Ishikawa (cell line): ENCODE results near the gene CNTN2.

ENCODE experiments used
- CEBPB ChIP-seq: IDR thresholded peaks from 2 replicates; pipeline ENCODE4 v1.6.1; 2012
- CREB1 ChIP-seq: IDR thresholded peaks from 2 replicates; pipeline ENCODE4 v1.6.1; 2012; ENCODE audit warnings: low read depth
- EGR1 ChIP-seq: IDR thresholded peaks from 2 replicates; pipeline ENCODE4 v1.6.1; 2012
- EP300 ChIP-seq: IDR thresholded peaks from 2 replicates; pipeline ENCODE4 v1.6.1; 2012; ENCODE audit warnings: borderline replicate concordance
- FOXM1 ChIP-seq: IDR thresholded peaks from 2 replicates; pipeline ENCODE4 v1.6.1; 2012; ENCODE audit warnings: low read depth, borderline replicate concordance
- MAX ChIP-seq: IDR thresholded peaks from 2 replicates; pipeline ENCODE4 v1.6.1; 2012
- NFIC ChIP-seq: IDR thresholded peaks from 2 replicates; pipeline ENCODE4 v1.6.1; 2012
- RAD21 ChIP-seq: IDR thresholded peaks from 2 replicates; pipeline ENCODE4 v1.6.1; 2012; ENCODE audit warnings: low read depth
- REST ChIP-seq: IDR thresholded peaks from 2 replicates; pipeline ENCODE4 v1.6.1; 2012; ENCODE audit warnings: low read depth, mild to moderate bottlenecking
- TAF1 ChIP-seq: IDR thresholded peaks from 2 replicates; pipeline ENCODE4 v1.6.1; 2012; ENCODE audit warnings: low read depth, mild to moderate bottlenecking
- TCF12 ChIP-seq: IDR thresholded peaks from 2 replicates; pipeline ENCODE4 v1.6.1; 2012; ENCODE audit warnings: low read depth
- TEAD4 ChIP-seq: IDR thresholded peaks from 2 replicates; pipeline ENCODE4 v1.6.1; 2012
- USF1 ChIP-seq: IDR thresholded peaks from 2 replicates; pipeline ENCODE4 v1.6.1; 2012
- YY1 ChIP-seq: IDR thresholded peaks from 2 replicates; pipeline ENCODE4 v1.6.1; 2012; ENCODE audit warnings: low read depth
- ZBTB7A ChIP-seq: IDR thresholded peaks from 2 replicates; pipeline ENCODE4 v1.6.1; 2012; ENCODE audit warnings: low read depth

CNTN2 gene

GRCh38 chr1:205043866-205044265 lies 854 bp downstream of the CNTN2 start:
- no peak for TF ChIP-seq TCF12
- TF ChIP-seq EP300: no peak
- no peak for TF ChIP-seq FOXM1
- TF ChIP-seq TEAD4: no peak
- TF ChIP-seq EGR1: no peak
- no peak for TF ChIP-seq RAD21
- no peak for TF ChIP-seq MAX
- TF ChIP-seq TAF1: no peak
- TF ChIP-seq CEBPB: no peak
- TF ChIP-seq CREB1: no peak
- no peak for TF ChIP-seq NFIC
- TF ChIP-seq REST: no peak

GRCh38 chr1:205044741-205045140 lies 1.7 kb downstream of the CNTN2 start:
- TF ChIP-seq REST (peak; percentile 78), CREB1 (no peak), MAX (no peak), EGR1 (no peak), TAF1 (no peak)

- TF ChIP-seq RAD21 (no peak), REST (no peak), CEBPB (no peak), TAF1 (no peak)
Observed at GRCh38 chr1:205045146-205045545, 2.1 kb downstream of the CNTN2 start.

- TF ChIP-seq NFIC (no peak), MAX (no peak), CREB1 (no peak), TEAD4 (no peak), TCF12 (no peak), TAF1 (no peak), CEBPB (no peak), YY1 (no peak), ZBTB7A (no peak), REST (no peak), USF1 (no peak), EGR1 (no peak)
Observed at GRCh38 chr1:205046870-205047269, 3.9 kb downstream of the CNTN2 start.
